Fibroblast of pulmonary artery (primary cell): ENCODE data around the gene SYT9.

Source experiments
- DNase-seq: peaks from one replicate; pipeline ENCODE4 v3.0.0-alpha.2; 2010; ENCODE audit warnings: low read depth
- H3K4me3 ChIP-seq: replicated peaks from 2 replicates; pipeline ENCODE4 v1.5.1; 2011; ENCODE audit warnings: low read depth, mild to moderate bottlenecking, control low read depth, low read length, moderate library complexity
- TF ChIP-seq, protein P1 (sequence below): IDR thresholded peaks from 2 replicates; pipeline ENCODE4 v1.5.1; 2011; ENCODE audit warnings: mild to moderate bottlenecking, control low read depth, low read length, inconsistent platforms; ENCODE audit errors: missing control alignments

Gene SYT9

DNA sequence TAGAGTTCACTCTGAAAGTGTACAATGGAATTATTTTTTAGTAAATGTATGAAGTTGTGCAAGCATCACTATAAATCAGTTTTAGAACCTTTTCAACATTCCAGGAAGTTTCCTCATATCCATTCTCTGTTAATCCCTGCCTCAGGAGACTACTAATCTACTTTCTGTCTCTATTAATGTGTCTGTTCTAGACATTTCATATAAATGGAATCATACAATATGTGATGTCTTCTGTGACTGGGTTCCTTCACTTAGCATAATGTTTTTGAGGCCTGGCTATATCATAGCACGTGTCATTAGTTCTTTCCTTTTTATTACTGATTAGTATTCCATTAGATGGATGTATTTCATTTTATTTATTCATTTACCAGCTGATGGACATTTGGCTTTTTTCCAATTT, 17.1 kb downstream of the SYT9 start:
- TF ChIP-seq, protein P1, sequence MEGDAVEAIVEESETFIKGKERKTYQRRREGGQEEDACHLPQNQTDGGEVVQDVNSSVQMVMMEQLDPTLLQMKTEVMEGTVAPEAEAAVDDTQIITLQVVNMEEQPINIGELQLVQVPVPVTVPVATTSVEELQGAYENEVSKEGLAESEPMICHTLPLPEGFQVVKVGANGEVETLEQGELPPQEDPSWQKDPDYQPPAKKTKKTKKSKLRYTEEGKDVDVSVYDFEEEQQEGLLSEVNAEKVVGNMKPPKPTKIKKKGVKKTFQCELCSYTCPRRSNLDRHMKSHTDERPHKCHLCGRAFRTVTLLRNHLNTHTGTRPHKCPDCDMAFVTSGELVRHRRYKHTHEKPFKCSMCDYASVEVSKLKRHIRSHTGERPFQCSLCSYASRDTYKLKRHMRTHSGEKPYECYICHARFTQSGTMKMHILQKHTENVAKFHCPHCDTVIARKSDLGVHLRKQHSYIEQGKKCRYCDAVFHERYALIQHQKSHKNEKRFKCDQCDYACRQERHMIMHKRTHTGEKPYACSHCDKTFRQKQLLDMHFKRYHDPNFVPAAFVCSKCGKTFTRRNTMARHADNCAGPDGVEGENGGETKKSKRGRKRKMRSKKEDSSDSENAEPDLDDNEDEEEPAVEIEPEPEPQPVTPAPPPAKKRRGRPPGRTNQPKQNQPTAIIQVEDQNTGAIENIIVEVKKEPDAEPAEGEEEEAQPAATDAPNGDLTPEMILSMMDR = no peak
- no peak for DNase-seq
- H3K4me3 ChIP-seq = no peak overlapping the region

DNA sequence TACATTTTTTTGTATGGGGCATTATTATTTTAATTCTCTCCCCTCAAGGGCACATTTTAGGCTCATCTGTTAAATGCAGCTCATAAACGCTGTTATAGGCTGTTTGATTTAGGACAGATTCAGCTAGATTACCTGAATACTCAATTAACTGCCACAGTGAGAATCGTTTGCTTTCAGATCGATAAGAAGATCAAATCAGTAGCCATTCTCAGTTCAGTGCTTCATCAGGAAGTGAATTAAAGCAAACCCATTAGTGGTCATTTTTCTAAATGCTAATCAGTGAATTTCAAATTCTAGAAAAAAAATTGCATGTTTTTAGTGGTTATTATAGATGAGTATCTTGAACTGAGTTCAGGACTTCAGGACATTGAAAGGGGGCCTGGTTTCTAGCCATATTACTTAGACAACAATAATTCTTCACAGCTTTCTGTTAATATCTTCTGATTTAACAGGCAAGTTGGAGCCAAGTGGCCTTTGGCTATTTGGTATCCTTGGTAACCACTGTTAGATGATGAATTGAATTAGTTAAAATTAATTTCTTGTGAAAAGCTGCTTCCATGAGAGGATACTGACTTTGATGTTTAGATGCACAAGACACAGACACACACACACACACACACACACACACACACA, 18.6 kb downstream of the SYT9 start:
- DNase-seq = no peak
- no peak overlapping the region for H3K4me3 ChIP-seq
- TF ChIP-seq, protein P1 = no peak

DNA sequence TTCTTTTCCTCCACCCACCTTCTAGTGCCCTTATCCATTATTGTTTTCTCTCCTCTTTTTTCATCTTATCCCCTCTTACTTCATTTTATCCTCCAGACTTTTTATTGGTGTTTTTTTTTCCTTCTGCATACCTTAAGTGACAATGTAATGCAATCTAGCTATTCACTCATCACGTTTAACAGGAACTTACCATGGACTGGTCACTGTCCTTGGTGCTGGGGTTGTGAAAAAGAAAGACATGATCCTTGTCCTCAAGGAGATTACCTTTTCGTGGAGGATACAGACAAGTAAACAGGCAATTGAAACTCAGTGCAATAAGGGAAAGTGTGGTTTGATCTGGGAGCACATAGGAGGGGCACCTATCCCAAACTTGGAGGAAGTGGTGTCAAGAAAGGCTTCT, 20.7 kb downstream of the SYT9 start:
- TF ChIP-seq, protein P1 = no peak
- H3K4me3 ChIP-seq = no peak overlapping the region
- DNase-seq = no peak

DNA sequence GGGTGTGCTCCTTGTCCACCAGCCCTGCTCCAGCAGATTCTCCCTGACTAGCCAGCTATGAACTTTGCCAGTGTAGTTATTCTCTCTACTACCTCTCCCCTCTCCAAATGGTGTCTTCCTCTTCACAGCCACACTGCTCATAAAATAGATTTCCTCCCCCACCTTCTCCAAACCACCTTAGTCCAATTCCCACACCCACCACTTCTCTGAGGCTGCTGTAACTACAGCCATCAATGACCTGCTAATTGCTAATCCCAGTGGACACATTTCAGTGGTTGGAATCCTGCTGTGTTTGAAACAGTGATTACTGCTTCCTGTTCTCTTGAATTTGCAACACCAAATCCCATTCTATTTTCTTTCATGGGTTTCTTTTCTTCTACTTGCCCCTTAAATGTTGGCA, 23.4 kb downstream of the SYT9 start:
- no peak overlapping the region for H3K4me3 ChIP-seq
- no peak for DNase-seq
- TF ChIP-seq, protein P1 = no peak

DNA sequence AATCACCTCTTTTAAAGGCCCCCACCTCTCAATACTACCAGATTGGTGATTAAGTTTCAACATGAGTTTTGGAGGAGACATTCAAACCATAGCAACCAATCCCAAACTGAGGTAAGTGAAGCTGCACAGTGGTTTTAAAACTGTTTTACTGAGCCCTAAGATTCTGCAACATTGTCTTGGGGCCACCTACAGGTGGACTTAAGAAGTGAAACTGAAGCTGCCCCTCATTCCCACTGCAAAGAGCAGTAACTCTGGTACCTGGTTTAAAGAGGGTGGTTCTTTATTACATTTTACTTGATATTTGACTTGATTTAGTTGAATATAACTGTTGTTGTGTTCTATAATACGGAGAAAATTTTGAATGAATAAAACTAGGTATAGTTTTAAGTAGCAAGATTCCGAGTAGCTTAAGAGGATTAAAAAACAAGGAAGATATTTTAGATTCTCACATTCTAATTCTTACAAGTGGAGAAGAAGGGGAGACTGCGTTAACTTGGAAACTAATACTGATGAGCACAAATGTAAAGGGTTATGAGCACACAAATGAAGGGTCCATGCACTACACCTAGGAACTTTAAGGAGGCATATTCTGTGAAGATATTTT, 26.7 kb downstream of the SYT9 start:
- DNase-seq = peak; percentile 57

DNA sequence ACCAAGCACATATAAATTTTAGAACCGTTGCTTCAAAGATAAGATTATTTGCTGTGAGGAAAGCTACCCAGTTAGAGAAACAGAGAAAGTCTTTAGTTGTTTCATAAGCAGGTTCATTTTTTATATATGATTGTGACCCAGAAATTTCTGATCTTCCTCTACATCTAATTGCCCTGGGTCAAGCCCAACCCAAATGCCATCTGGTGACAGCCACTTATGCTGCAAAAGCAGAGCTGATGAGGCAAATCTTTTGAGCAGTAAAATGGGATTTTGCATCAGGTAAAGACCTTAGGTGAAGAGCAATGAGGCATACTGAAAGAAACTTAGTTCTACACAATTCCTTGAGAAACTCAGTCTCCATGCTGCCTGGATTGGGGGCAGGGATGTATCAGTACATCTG, 28.0 kb downstream of the SYT9 start:
- DNase-seq = no peak
- TF ChIP-seq, protein P1 = no peak
- H3K4me3 ChIP-seq = no peak overlapping the region

More for the DNA sequence above, 26.7 kb downstream of the SYT9 start:
- H3K4me3 ChIP-seq = no peak overlapping the region
- TF ChIP-seq, protein P1 = peak; percentile 73

DNA sequence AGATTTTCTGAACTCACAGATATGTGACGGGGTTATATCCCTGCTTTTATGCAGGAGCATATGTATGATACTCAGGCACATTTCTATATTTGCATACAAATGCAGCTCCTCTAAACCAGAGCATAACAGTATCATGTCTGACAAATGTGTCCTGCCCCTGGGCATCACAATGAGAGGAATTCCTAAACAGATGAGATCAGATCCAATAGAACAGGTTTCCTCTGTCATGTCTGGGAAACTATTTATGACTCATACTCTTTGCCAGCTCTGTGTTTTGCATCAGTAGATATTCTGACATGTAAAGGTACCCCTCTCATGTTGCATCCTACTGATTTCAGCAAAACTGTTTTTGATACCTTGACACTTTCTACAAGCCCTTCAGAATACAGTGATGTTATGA, 29.4 kb downstream of the SYT9 start:
- TF ChIP-seq, protein P1 = no peak
- DNase-seq = no peak
- no peak overlapping the region for H3K4me3 ChIP-seq
